Gastroesophageal sphincter (tissue), 4 donors: ENCODE results near the gene ZNF195. TPM values are rescaled to one million over a fixed set of nuclear protein-coding genes. Genes with fewer than 3 reads are reported as not detected.

Experiments
- ATAC-seq: fragments of 150-250 bp; one replicate; pipeline ENCODE4 v1.9.1; 2016; ENCODE audit warnings: mild to moderate bottlenecking, moderate library complexity
- H3K27ac ChIP-seq, 4 donors: fragments of 200-600 bp; sonication (generic) in 3 of 4; 1 replicate in 3 of 4; 2 replicates in 1 of 4; pipeline ENCODE4 v1.5.1; 2016 to 2019
- H3K27me3 ChIP-seq: fragments of 200-600 bp; sonication (generic); one replicate; pipeline ENCODE4 v1.5.1; 2019
- H3K36me3 ChIP-seq, 2 donors: fragments of 200-600 bp; sonication (generic); one replicate each; pipeline ENCODE4 v1.5.1; 2019; ENCODE audit warnings: control low read depth in 1 of 2
- H3K4me1 ChIP-seq, 3 donors: fragments of 200-600 bp; sonication (generic); 1 replicate in 2 of 3; 2 replicates in 1 of 3; pipeline ENCODE4 v1.5.1; 2016 to 2019; ENCODE audit warnings: control low read depth in 2 of 3
- H3K4me3 ChIP-seq, 2 donors: fragments of 200-600 bp; sonication (generic); one replicate each; pipeline ENCODE4 v1.5.1; 2019; ENCODE audit warnings: mild to moderate bottlenecking in 1 of 2, moderate library complexity in 1 of 2
- H3K9me3 ChIP-seq, 3 donors: fragments of 200-600 bp; sonication (generic); one replicate each; pipeline ENCODE4 v1.5.1; 2017 to 2019; ENCODE audit warnings: control low read depth in 2 of 3
- EP300 ChIP-seq: sonication (generic); formaldehyde crosslinking; IDR thresholded peaks from one replicate; pipeline ENCODE4 v1.6.1; 2017; ENCODE audit warnings: antibody characterized with exemption, mild to moderate bottlenecking
- POLR2A ChIP-seq, 2 donors: fragments of 450-650 bp; IDR thresholded peaks; one replicate each; pipeline ENCODE4 v1.6.1; 2017; ENCODE audit warnings: antibody characterized with exemption in 2 of 2, mild to moderate bottlenecking in 2 of 2, moderate library complexity in 1 of 2
- POLR2AphosphoS5 ChIP-seq: sonication (generic); formaldehyde crosslinking; IDR thresholded peaks from one replicate; pipeline ENCODE4 v1.6.1; 2017; ENCODE audit warnings: antibody characterized with exemption
- WGBS, 2 donors: methylation state at CpG; one replicate each; pipeline ENCODE4 v1.1.5; 2018; ENCODE audit warnings: low coverage in 1 of 2; 5-methylcytosine and 5-hydroxymethylcytosine counted together
- total RNA-seq, 4 donors: library from RNA; depleted of rRNA; stranded (reverse); fragments of >200 nt; gene quantifications; one replicate each; pipeline ENCODE4 v1.1.0, GENCODE V29; 2016
- TF ChIP-seq, protein P1 (sequence below), 4 experiments: fragments of 200-600 bp in 2 of 4; fragments of 450-650 bp in 2 of 4; sonication (generic) in 1 of 4; IDR thresholded peaks; one replicate each; pipeline ENCODE4 v1.5.1; 2017 to 2019; ENCODE audit warnings: antibody characterized with exemption in 4 of 4, mild to moderate bottlenecking in 2 of 4, moderate library complexity in 2 of 4

ZNF195 gene
- total RNA-seq, 4 donors from 2014 or later, result 7.9 to 19.9 (median 12.6) TPM

DNA sequence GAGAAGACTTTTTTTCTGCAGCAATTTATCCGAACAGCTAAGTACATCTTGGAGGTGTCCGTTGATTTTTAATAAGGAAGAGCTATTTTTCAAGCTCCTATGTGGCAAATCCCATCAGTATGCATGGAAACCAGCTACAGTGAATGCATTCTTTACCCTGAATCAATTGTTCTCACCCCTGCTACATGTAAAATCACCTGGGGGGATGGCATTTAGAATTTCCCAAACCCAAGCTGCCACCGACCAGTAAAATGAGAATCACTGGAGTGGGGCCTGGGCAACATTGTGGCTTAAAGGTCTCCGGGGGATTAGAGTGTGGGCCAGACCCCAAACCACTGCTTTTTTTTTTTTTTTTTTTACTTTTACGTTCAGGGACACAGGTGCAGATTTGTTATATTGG lies 2.8 kb upstream of the ZNF195 start:
- Histone ChIP-seq H3K4me3 (no peak overlapping the region), H3K27ac (no peak overlapping the region), H3K27me3 (no peaks in the 10 kb centered on the region), H3K36me3 (peaks cover 0 to 19% of the 10 kb centered on the region in 2 donors), H3K4me1 (peaks cover 0 to 31% (median 11%) of the 10 kb centered on the region in 3 donors), H3K9me3 (no peaks in the 10 kb centered on the region)
- 61 to 75% methylated on average over 3 to 5 of the region's 5 CpGs for WGBS, 2 donors
- ATAC-seq, result no peak
- TF ChIP-seq POLR2AphosphoS5 (no peak), POLR2A (IDR thresholded peaks at IDR 0.05) (no peak), EP300 (no peak)
- TF ChIP-seq, protein P1, sequence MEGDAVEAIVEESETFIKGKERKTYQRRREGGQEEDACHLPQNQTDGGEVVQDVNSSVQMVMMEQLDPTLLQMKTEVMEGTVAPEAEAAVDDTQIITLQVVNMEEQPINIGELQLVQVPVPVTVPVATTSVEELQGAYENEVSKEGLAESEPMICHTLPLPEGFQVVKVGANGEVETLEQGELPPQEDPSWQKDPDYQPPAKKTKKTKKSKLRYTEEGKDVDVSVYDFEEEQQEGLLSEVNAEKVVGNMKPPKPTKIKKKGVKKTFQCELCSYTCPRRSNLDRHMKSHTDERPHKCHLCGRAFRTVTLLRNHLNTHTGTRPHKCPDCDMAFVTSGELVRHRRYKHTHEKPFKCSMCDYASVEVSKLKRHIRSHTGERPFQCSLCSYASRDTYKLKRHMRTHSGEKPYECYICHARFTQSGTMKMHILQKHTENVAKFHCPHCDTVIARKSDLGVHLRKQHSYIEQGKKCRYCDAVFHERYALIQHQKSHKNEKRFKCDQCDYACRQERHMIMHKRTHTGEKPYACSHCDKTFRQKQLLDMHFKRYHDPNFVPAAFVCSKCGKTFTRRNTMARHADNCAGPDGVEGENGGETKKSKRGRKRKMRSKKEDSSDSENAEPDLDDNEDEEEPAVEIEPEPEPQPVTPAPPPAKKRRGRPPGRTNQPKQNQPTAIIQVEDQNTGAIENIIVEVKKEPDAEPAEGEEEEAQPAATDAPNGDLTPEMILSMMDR (IDR thresholded peaks at IDR 0.05), result no peak

DNA sequence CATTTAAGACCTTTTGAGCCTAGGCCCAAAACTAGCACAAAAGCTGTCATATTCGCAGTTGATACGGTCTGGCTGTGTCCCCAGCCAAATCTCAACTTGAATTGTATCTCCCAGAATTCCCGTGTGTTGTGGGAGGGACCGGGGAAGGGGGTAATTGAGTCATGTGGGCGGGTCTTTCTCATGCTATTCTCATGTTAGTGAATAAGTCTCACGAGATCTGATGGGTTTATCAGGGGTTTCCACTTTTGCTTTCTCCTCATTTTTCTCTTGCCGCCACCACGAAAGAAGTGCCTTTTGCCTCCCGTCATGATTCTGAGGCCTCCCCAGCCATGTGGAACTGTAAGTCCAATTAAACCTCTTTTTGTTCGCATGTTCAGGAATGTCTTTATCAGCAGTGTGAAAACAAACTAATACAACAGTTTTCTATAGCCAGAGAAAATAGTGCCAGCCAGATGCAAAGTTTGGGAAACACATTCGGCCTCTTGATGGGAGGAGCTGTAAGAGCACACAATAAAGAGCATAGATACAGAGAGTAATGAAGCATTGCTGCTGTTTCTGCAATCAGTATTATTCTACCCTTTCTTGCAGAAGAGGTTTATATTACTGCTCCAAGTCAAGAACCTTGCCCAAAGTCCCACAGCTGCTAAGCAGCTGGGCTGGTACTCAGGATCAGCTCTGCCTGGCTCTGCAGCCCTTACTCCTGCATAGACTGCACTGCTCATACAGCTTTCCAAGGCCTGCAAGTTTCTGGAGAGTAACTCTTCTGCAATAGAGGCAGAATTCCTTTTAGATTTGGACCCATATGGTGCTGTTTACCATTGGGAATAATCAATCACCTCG lies 2.0 kb upstream of the ZNF195 start:
- no peak overlapping the region for H3K27ac ChIP-seq
- H3K4me3 ChIP-seq, result peak overlapping the region in 1 of 2 donors; percentile 37
- TF ChIP-seq POLR2AphosphoS5 (no peak), POLR2A (IDR thresholded peaks at IDR 0.05) (no peak), EP300 (no peak)
- TF ChIP-seq, protein P1 (IDR thresholded peaks at IDR 0.05), result no peak
- no peaks in the 10 kb centered on the region for H3K27me3 ChIP-seq
- ATAC-seq, result no peak
- no peaks in the 10 kb centered on the region for H3K9me3 ChIP-seq
- WGBS, 2 donors, result 42 to 64% methylated on average over 11 of the region's 12 CpGs
- H3K4me1 ChIP-seq, result peaks cover 0 to 39% (median 11%) of the 10 kb centered on the region in 3 donors
- peaks cover 0 to 14% of the 10 kb centered on the region in 2 donors for H3K36me3 ChIP-seq

GRCh38 chr11:3375552-3375951 lies 3.4 kb downstream of the ZNF195 start:
- Histone ChIP-seq H3K27me3 (no peaks in the 10 kb centered on the region), H3K27ac (no peak overlapping the region), H3K9me3 (no peaks in the 10 kb centered on the region), H3K4me1 (peaks cover 0 to 42% (median 11%) of the 10 kb centered on the region in 3 donors), H3K36me3 (peaks cover 0 to 43% of the 10 kb centered on the region in 2 donors), H3K4me3 (no peak overlapping the region)
- TF ChIP-seq EP300 (no peak), POLR2AphosphoS5 (no peak), POLR2A (IDR thresholded peaks at IDR 0.05) (no peak)
- TF ChIP-seq, protein P1 (IDR thresholded peaks at IDR 0.05), result no peak
- ATAC-seq, result no peak
- 59 to 78% methylated on average over 3 to 4 of the region's 4 CpGs for WGBS, 2 donors

GRCh38 chr11:3370311-3370870 lies 8.6 kb downstream of the ZNF195 start:
- WGBS, 2 donors, result 83 to 87% methylated on average over 9 of the region's 9 CpGs
- TF ChIP-seq POLR2AphosphoS5 (no peak), EP300 (no peak), POLR2A (IDR thresholded peaks at IDR 0.05) (no peak)
- TF ChIP-seq, protein P1 (IDR thresholded peaks at IDR 0.05), result no peak
- no peak for ATAC-seq
- no peaks in the 10 kb centered on the region for H3K9me3 ChIP-seq
- peaks cover 0 to 88% of the 10 kb centered on the region in 2 donors for H3K36me3 ChIP-seq
- no peaks in the 10 kb centered on the region for H3K4me1 ChIP-seq
- no peaks in the 10 kb centered on the region for H3K27me3 ChIP-seq
- no peak overlapping the region for H3K27ac ChIP-seq
- no peak overlapping the region for H3K4me3 ChIP-seq

DNA sequence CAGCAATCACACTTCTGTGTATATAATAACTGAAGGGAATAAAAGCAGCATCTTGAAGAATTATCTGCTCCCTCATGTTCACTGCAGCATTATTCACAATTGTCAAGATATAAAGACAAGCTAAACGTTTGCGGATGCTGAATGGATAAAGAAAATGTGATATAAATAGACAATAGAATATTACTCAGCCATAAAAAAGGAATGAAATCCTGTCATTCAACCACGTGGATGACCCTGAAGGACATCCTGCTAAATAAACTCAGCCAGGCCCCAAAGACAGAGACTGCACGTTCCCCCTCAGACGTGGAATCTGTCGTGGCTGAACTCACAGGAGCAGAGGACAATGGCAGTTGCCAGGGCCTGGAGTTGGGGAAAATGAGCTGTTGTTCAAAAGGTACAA lies 9.6 kb downstream of the ZNF195 start:
- 88 to 93% methylated on average over 5 to 6 of the region's 6 CpGs for WGBS, 2 donors
- Histone ChIP-seq H3K27me3 (no peaks in the 10 kb centered on the region), H3K27ac (no peak overlapping the region), H3K4me3 (no peak overlapping the region), H3K4me1 (no peaks in the 10 kb centered on the region), H3K9me3 (no peaks in the 10 kb centered on the region), H3K36me3 (peaks cover 0 to 91% of the 10 kb centered on the region in 2 donors)
- TF ChIP-seq POLR2A (IDR thresholded peaks at IDR 0.05) (no peak), EP300 (no peak), POLR2AphosphoS5 (no peak)
- TF ChIP-seq, protein P1 (IDR thresholded peaks at IDR 0.05), result no peak
- ATAC-seq, result no peak
